ENCODE results near the gene RGPD4.
"Not testable (repeated sequence)": the region's sequence is repeated elsewhere in the genome, so short reads cannot be mapped to it uniquely, and the experiment has no call there.

RGPD4 gene

GRCh38 chr2:107826749-107827148, at the start of gene RGPD4:
RGPD4 (plus strand) TSS chr2:107826892; CDS start chr2:107827014, 122 bp downstream.
- DNase-seq = not testable (repeated sequence)

GRCh38 chr2:107777974-107778373, 48.7 kb upstream of the RGPD4 start:
- no peak for DNase-seq

GRCh38 chr2:107785756-107786155, 40.9 kb upstream of the RGPD4 start:
- no peak for DNase-seq

GRCh38 chr2:107790837-107791236, 35.9 kb upstream of the RGPD4 start:
- no peak for DNase-seq

- no peak for DNase-seq
These were observed 25.2 kb upstream of the RGPD4 start for GRCh38 chr2:107801498-107801897.

- no peak for DNase-seq
These were observed 21.8 kb upstream of the RGPD4 start for GRCh38 chr2:107804608-107805498.

- no peak for DNase-seq
These were observed 19.8 kb upstream of the RGPD4 start for GRCh38 chr2:107806901-107807300.

- DNase-seq = no peak
These were observed 18.7 kb upstream of the RGPD4 start for GRCh38 chr2:107807988-107808387.

GRCh38 chr2:107808959-107809358, 17.7 kb upstream of the RGPD4 start:
- no peak for DNase-seq

- DNase-seq = no peak
These were observed 16.9 kb upstream of the RGPD4 start for GRCh38 chr2:107809835-107810234.

GRCh38 chr2:107810734-107811133, 16.0 kb upstream of the RGPD4 start:
- no peak for DNase-seq

- no peak for DNase-seq
These were observed 15.3 kb upstream of the RGPD4 start for GRCh38 chr2:107811411-107811810.

GRCh38 chr2:107812006-107812405, 14.7 kb upstream of the RGPD4 start:
- DNase-seq = no peak

- DNase-seq = no peak
These were observed 9.3 kb upstream of the RGPD4 start for GRCh38 chr2:107817378-107817777.

- no peak for DNase-seq
These were observed 4.4 kb upstream of the RGPD4 start for GRCh38 chr2:107822302-107822701.

GRCh38 chr2:107824451-107825205, 2.1 kb upstream of the RGPD4 start:
- no peak for DNase-seq

- no peak for DNase-seq
These were observed 1.5 kb upstream of the RGPD4 start for GRCh38 chr2:107825206-107825563.

GRCh38 chr2:107829514-107829913, 2.8 kb downstream of the RGPD4 start:
- not testable (repeated sequence) for DNase-seq

GRCh38 chr2:107833152-107833551, 6.5 kb downstream of the RGPD4 start:
- not testable (repeated sequence) for DNase-seq

GRCh38 chr2:107833618-107834017, 6.9 kb downstream of the RGPD4 start:
- DNase-seq = not testable (repeated sequence)

- not testable (repeated sequence) for DNase-seq
These were observed 89.4 kb downstream of the RGPD4 start for GRCh38 chr2:107916121-107916520.

GRCh38 chr2:107916696-107917370, 90.1 kb downstream of the RGPD4 start:
- not testable (repeated sequence) for DNase-seq

GRCh38 chr2:107927034-107927534, 100.4 kb downstream of the RGPD4 start:
- DNase-seq = no peak

All from activated CD4-positive, alpha-beta T cell treated with anti-CD3 and anti-CD28 coated beads, Interleukin-2, amount 50 U/mL, for 4 hours (primary cell).